Peyer's patch (tissue), 4 donors: ENCODE results near the gene PAK6.
A peak's percentile ranks its signal among the peaks of the same experiment; 100 is the strongest.

Experiments
- CTCF ChIP-seq, 6 experiments: fragments of 450-650 bp in 4 of 6; fragments of 200-600 bp in 2 of 6; sonication (generic) in 1 of 6; IDR thresholded peaks; one replicate each; pipeline ENCODE4 v1.5.1; 2017 to 2019; ENCODE audit warnings: antibody characterized with exemption in 6 of 6, mild to moderate bottlenecking in 3 of 6, moderate library complexity in 1 of 6
- POLR2A ChIP-seq, 2 donors: fragments of 450-650 bp; IDR thresholded peaks; one replicate each; pipeline ENCODE4 v1.5.1; 2017; ENCODE audit warnings: antibody characterized with exemption in 2 of 2, mild to moderate bottlenecking in 2 of 2, moderate library complexity in 2 of 2

- peak; percentile 61 to 82 (median 75) for TF ChIP-seq CTCF (IDR thresholded peaks at IDR 0.05)
- TF ChIP-seq POLR2A (IDR thresholded peaks at IDR 0.05) = peak in 1 of 2 donors; percentile 65
Measured at GRCh38 chr15:40323239-40323952, 84.5 kb downstream of the PAK6 start, which contains the start of gene INAFM2.
